PFSK-1 (cell line): Measurements from ENCODE around the gene SEC24D.

ENCODE experiments used
- FOXP2 ChIP-seq: optimal IDR thresholded peaks from 2 replicates; pipeline ENCODE3; 2011; ENCODE audit warnings: borderline replicate concordance, control low read depth, inconsistent platforms; ENCODE audit not compliant: insufficient read depth; ENCODE audit errors: extremely low read length, extremely low read depth
- POLR2AphosphoS5 ChIP-seq: IDR thresholded peaks from 2 replicates; pipeline ENCODE4 v1.6.1; 2012; ENCODE audit warnings: low read depth, mild to moderate bottlenecking, control low read depth, low read length, moderate library complexity
- REST ChIP-seq, 2 experiments: IDR thresholded peaks; 2 replicates each; pipeline versions ENCODE4 v1.6.1 to v1.8.0; 2011 to 2012; ENCODE audit warnings: low read depth in 2 of 2, low read length in 2 of 2, control low read depth in 1 of 2, inconsistent platforms in 1 of 2, mild to moderate bottlenecking in 1 of 2, moderate library complexity in 1 of 2; ENCODE audit not compliant: insufficient read depth in 1 of 2
- SIN3A ChIP-seq: IDR thresholded peaks from 2 replicates; pipeline ENCODE4 v1.6.1; 2012; ENCODE audit warnings: mild to moderate bottlenecking, low read length, moderate library complexity, borderline replicate concordance; ENCODE audit not compliant: insufficient read depth
- TAF1 ChIP-seq: IDR thresholded peaks from 2 replicates; pipeline ENCODE4 v1.6.1; 2012; ENCODE audit warnings: low read length, control low read depth, borderline replicate concordance; ENCODE audit not compliant: insufficient read depth

Gene SEC24D

GRCh38 chr4:118866442-118866841 lies 30.5 kb upstream of the SEC24D start:
- no peak for TF ChIP-seq FOXP2
- TF ChIP-seq SIN3A, result no peak
- TF ChIP-seq TAF1, result no peak
- TF ChIP-seq POLR2AphosphoS5, result no peak
- no peak for TF ChIP-seq REST (IDR thresholded peaks at IDR 0.05; ENCODE audit: insufficient read depth in 1 of 2, low read depth in 2 of 2, low read length in 2 of 2)

DNA sequence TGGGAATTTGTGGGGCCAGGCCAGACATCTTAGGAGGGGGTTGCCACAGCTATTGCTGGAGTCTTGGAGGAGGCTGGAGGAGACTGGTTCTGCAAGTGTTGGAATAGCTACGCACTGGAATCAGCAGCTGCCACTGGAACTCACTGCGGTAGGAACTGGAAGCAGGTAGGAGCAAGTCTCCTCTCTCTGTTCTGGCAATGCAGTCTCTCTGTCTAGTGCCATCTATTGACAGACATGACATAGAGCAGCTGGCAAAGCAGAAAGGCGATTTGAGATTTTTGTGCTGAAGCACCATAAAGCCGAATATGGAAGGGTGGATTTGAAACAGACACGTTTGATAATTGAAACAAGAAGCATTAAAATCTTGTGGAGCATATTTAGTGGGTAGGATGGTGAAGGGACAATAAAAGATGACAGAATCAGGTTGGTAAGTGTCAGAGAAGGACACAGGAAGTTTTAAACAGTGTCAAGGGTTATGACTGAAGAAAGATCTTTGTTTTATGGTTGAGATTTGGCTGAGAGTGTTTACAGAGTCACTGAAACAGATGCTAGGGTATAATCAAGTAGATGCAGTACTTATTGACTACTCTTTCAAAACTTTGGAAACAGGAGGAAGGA lies 29.3 kb upstream of the SEC24D start:
- TF ChIP-seq FOXP2 (no peak), SIN3A (no peak), TAF1 (no peak)

DNA sequence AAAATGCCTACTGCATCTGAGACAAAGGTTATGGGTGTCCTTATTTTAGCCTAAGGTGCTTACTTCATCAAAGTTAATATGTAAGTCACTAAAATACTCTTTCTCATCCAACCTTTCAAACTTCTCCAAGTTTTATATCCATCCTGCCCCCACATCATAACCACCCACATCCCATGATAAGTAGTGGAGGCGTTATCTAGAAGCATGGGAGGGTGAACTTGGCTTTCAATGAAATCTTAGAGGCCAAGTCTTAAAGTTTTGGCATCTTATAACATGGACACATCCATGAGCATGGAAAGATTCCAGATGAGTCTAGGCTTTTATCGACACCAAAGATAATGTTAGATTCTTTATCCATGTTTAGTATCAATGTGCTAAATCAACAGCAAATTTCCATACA lies 22.9 kb upstream of the SEC24D start:
- TF ChIP-seq SIN3A, result no peak
- TF ChIP-seq FOXP2, result no peak
- no peak for TF ChIP-seq TAF1
- no peak for TF ChIP-seq POLR2AphosphoS5
- TF ChIP-seq REST (IDR thresholded peaks at IDR 0.05; ENCODE audit: insufficient read depth in 1 of 2, low read depth in 2 of 2, low read length in 2 of 2), result no peak

- TF ChIP-seq FOXP2 (no peak), REST (IDR thresholded peaks at IDR 0.05; ENCODE audit: insufficient read depth in 1 of 2, low read depth in 2 of 2, low read length in 2 of 2) (no peak), TAF1 (no peak), SIN3A (no peak), POLR2AphosphoS5 (no peak)
Observed at GRCh38 chr4:118857760-118858159, 21.8 kb upstream of the SEC24D start.

- TF ChIP-seq POLR2AphosphoS5 (no peak), REST (IDR thresholded peaks at IDR 0.05; ENCODE audit: insufficient read depth in 1 of 2, low read depth in 2 of 2, low read length in 2 of 2) (no peak), FOXP2 (no peak), SIN3A (no peak), TAF1 (no peak)
Observed at GRCh38 chr4:118850488-118851173, 14.7 kb upstream of the SEC24D start.
